Endothelial cell of umbilical vein (primary cell): ENCODE measurements around the gene SLCO3A1. TPM values are rescaled to one million over a fixed set of nuclear protein-coding genes. Genes with fewer than 3 reads are reported as not detected.

ENCODE experiments used
- BruUV-seq: library from RNA; stranded (reverse); fragments of 400-500 nt; replicated peaks from 2 replicates; lab custom pipeline; 2021; lab: Mats Ljungman, UMichigan
- CTCF ChIA-PET: fragments of 300-600, 350-600 bp; sonication (Branson Sonifier 250); formaldehyde crosslinking; loops from one replicate; lab custom pipeline; 2021; ENCODE audit warnings: antibody characterized with exemption, inconsistent platforms; lab: Charles Lee
- POLR2A ChIA-PET: fragments of 300-600, 350-600 bp; sonication (Branson Sonifier 250); formaldehyde crosslinking; loops from one replicate; lab custom pipeline; 2021; ENCODE audit warnings: antibody characterized with exemption, inconsistent platforms; lab: Charles Lee
- DNase-seq: peaks from one replicate; pipeline ENCODE4 v3.0.0-alpha.2; 2011; ENCODE audit warnings: low read depth, low spot score
- FAIRE-seq: peaks from 2 replicates; lab custom pipeline; 2011; peaks lifted over from hg19 to GRCh38; lab: Jason Lieb, UNC
- H2AFZ ChIP-seq: 2 replicates; pipeline ENCODE4 v1.6.0; 2012; ENCODE audit warnings: low read depth, low read length, control low read depth, inconsistent platforms
- H3K27ac ChIP-seq: 2 replicates; pipeline ENCODE4 v1.5.1; 2011; ENCODE audit warnings: low read depth, mild to moderate bottlenecking, control low read depth, low read length, moderate library complexity; ENCODE audit not compliant: insufficient read depth
- H3K27me3 ChIP-seq, 2 experiments: 2 replicates each; pipeline versions ENCODE4 v1.6.0 to v1.6.1; 2011; ENCODE audit warnings: low read length in 2 of 2, mixed read lengths in 1 of 2; ENCODE audit not compliant: control insufficient read depth in 2 of 2, insufficient read depth in 2 of 2
- H3K36me3 ChIP-seq, 2 experiments: 2 replicates in 1 of 2; 3 replicates in 1 of 2; pipeline ENCODE4 v1.5.1; 2011; ENCODE audit warnings: low read length in 2 of 2, mild to moderate bottlenecking in 1 of 2, moderate library complexity in 1 of 2; ENCODE audit not compliant: control insufficient read depth in 2 of 2, insufficient read depth in 2 of 2; ENCODE audit errors: extremely low read depth in 1 of 2
- H3K4me1 ChIP-seq: 3 replicates; pipeline ENCODE4 v1.5.1; 2011; ENCODE audit warnings: mild to moderate bottlenecking, low read length; ENCODE audit not compliant: control insufficient read depth, insufficient read depth; ENCODE audit errors: extremely low read depth
- H3K4me2 ChIP-seq: 2 replicates; pipeline ENCODE4 v1.6.1; 2011; ENCODE audit warnings: low read length, control low read depth, mixed read lengths; ENCODE audit not compliant: insufficient read depth
- H3K4me3 ChIP-seq, 3 experiments: fragments of 200-600 bp in 1 of 3; sonication (generic), shearing (Covaris generic) in 1 of 3; replicated peaks in 1 of 3; 2 replicates each; pipeline ENCODE4 v1.5.1; 2011 to 2016; ENCODE audit warnings: control low read depth in 3 of 3, low read length in 3 of 3, mild to moderate bottlenecking in 2 of 3, inconsistent platforms in 1 of 3, low read depth in 1 of 3, moderate library complexity in 1 of 3; ENCODE audit not compliant: insufficient read depth in 1 of 3
- H3K79me2 ChIP-seq: 2 replicates; pipeline ENCODE4 v1.6.0; 2012; ENCODE audit warnings: low read length, inconsistent platforms; ENCODE audit not compliant: control insufficient read depth, insufficient read depth
- H3K9ac ChIP-seq: replicated peaks from 2 replicates; pipeline ENCODE3; 2011; ENCODE audit warnings: low read length, control low read depth; ENCODE audit not compliant: insufficient read depth; ENCODE audit errors: extremely low read depth
- H3K9me1 ChIP-seq: replicated peaks from 3 replicates; pipeline ENCODE4 v1.6.0; 2011; ENCODE audit warnings: mild to moderate bottlenecking, low read length; ENCODE audit not compliant: control insufficient read depth, insufficient read depth; ENCODE audit errors: extremely low read depth
- H3K9me3 ChIP-seq: replicated peaks from 2 replicates; pipeline ENCODE4 v1.5.1; 2012; ENCODE audit warnings: low read length, inconsistent platforms; ENCODE audit not compliant: control insufficient read depth, insufficient read depth
- H4K20me1 ChIP-seq: replicated peaks from 2 replicates; pipeline ENCODE3; 2011; ENCODE audit warnings: mild to moderate bottlenecking, low read length; ENCODE audit not compliant: control insufficient read depth, insufficient read depth; ENCODE audit errors: extremely low read depth
- CTCF ChIP-seq, 2 donors: IDR thresholded peaks; 1 replicate in 1 of 2; 2 replicates in 1 of 2; pipeline ENCODE4 v1.5.1; 2011; ENCODE audit warnings: low read length in 2 of 2, mild to moderate bottlenecking in 2 of 2, moderate library complexity in 2 of 2, control low read depth in 1 of 2, inconsistent platforms in 1 of 2, low read depth in 1 of 2; ENCODE audit not compliant: insufficient read depth in 1 of 2; ENCODE audit errors: extremely low read depth in 1 of 2
- EZH2 ChIP-seq: IDR thresholded peaks from 2 replicates; pipeline ENCODE4 v1.6.1; 2012; ENCODE audit warnings: borderline replicate concordance, low read depth, mild to moderate bottlenecking, moderate library complexity, low read length, inconsistent platforms; ENCODE audit not compliant: severe bottlenecking
- GATA2 ChIP-seq: IDR thresholded peaks from 2 replicates; pipeline ENCODE4 v1.7.0; 2011; ENCODE audit warnings: low read depth, mild to moderate bottlenecking, moderate library complexity, mixed read lengths, low read length; ENCODE audit not compliant: insufficient read length, insufficient read depth
- JUN ChIP-seq: IDR thresholded peaks from 2 replicates; pipeline ENCODE4 v1.6.1; 2011; ENCODE audit warnings: borderline replicate concordance, low read depth; ENCODE audit not compliant: insufficient read length, insufficient read depth
- MAX ChIP-seq: IDR thresholded peaks from 2 replicates; pipeline ENCODE4 v1.6.1; 2011; ENCODE audit not compliant: insufficient read depth, insufficient read length
- MYC ChIP-seq: IDR thresholded peaks from one replicate; pipeline ENCODE4 v1.6.1; 2011; ENCODE audit warnings: mild to moderate bottlenecking, low read depth, low read length
- POLR2A ChIP-seq: IDR thresholded peaks from 2 replicates; pipeline ENCODE4 v1.6.1; 2012; ENCODE audit warnings: low read depth, mild to moderate bottlenecking, control low read depth, low read length
- POLR2AphosphoS5 ChIP-seq: IDR thresholded peaks from 2 replicates; pipeline ENCODE4 v1.6.1; 2012; ENCODE audit warnings: low read depth, mild to moderate bottlenecking, control low read depth, low read length, moderate library complexity; ENCODE audit not compliant: insufficient read depth
- dilution Hi-C: fragments of 300-500 bp; cut with MboI; formaldehyde crosslinking; loops from one replicate; pipeline ENCODE4 v1.15.0; 2019; ENCODE audit warnings: low sequenced_read_pairs; ENCODE audit not compliant: extremely low pct_ligation_motif_present
- intact Hi-C: fragments of 100-400 bp; cut with micrococcal nuclease; formaldehyde crosslinking; loops from one replicate; pipeline ENCODE4 v1.10.0; 2022
- polyA plus RNA-seq, 4 experiments: library from polyadenylated mRNA; depleted of rRNA in 3 of 4; stranded (reverse) in 3 of 4; unstranded in 1 of 4; fragments of >200 nt; gene quantifications; 2 replicates each; pipeline versions ENCODE4 v1.2.1 to v1.2.3, GENCODE V29; 2011 to 2012; ENCODE audit warnings: missing spikeins in 1 of 4
- total RNA-seq: library from RNA; stranded (reverse); gene quantifications from 2 replicates; pipeline ENCODE4 v1.2.3, GENCODE V29; 2021

SLCO3A1 gene
- total and polyA plus RNA-seq, 2 donors (not counting 3 experiments of a cell fraction or from before 2014, with no cell fraction given): 0.88 to 0.92 TPM

GRCh38 chr15:91945385-91945784, 91.9 kb downstream of the SLCO3A1 start:
- no peaks in the 10 kb centered on the region for H3K79me2 ChIP-seq
- no TSS peak for BruUV-seq
- H3K9me1 ChIP-seq: no peaks in the 10 kb centered on the region
- H3K4me1 ChIP-seq: no peaks in the 10 kb centered on the region
- no peak overlapping the region for H3K27ac ChIP-seq
- H3K9me3 ChIP-seq: no peaks in the 10 kb centered on the region
- no peak overlapping the region for H3K4me2 ChIP-seq
- H2AFZ ChIP-seq: no peak overlapping the region
- DNase-seq (no peak), FAIRE-seq (no peak)
- H4K20me1 ChIP-seq: no peaks in the 10 kb centered on the region
- CTCF ChIA-PET: no interaction called here
- intact Hi-C loops (no loop called here), dilution Hi-C loops (no loop called here)
- H3K4me3 ChIP-seq: no peak overlapping the region
- H3K36me3 ChIP-seq: no peaks in the 10 kb centered on the region
- POLR2A ChIA-PET: no interaction called here
- TF ChIP-seq POLR2A (no peak), POLR2AphosphoS5 (no peak), MYC (no peak), EZH2 (no peak), CTCF (IDR thresholded peaks at IDR 0.05; ENCODE audit: extremely low read depth in 1 of 2, insufficient read depth in 1 of 2, low read depth in 1 of 2, low read length in 2 of 2) (no peak), GATA2 (no peak), JUN (no peak), MAX (no peak)
- no peak overlapping the region for H3K9ac ChIP-seq
- H3K27me3 ChIP-seq: no peaks in the 10 kb centered on the region
